NCI-H748 treated with DMSO at 0.1 percent for 48 hours (cell line): ENCODE measurements around the gene ZC3H10.
"Not testable (repeated sequence)": the region's sequence is repeated elsewhere in the genome, so short reads cannot be mapped to it uniquely, and the experiment has no call there.

ENCODE experiments used
- DNase-seq: peaks from one replicate; lab custom pipeline; 2025; lab: John Stamatoyannopoulos, UW

ZC3H10 gene

DNA sequence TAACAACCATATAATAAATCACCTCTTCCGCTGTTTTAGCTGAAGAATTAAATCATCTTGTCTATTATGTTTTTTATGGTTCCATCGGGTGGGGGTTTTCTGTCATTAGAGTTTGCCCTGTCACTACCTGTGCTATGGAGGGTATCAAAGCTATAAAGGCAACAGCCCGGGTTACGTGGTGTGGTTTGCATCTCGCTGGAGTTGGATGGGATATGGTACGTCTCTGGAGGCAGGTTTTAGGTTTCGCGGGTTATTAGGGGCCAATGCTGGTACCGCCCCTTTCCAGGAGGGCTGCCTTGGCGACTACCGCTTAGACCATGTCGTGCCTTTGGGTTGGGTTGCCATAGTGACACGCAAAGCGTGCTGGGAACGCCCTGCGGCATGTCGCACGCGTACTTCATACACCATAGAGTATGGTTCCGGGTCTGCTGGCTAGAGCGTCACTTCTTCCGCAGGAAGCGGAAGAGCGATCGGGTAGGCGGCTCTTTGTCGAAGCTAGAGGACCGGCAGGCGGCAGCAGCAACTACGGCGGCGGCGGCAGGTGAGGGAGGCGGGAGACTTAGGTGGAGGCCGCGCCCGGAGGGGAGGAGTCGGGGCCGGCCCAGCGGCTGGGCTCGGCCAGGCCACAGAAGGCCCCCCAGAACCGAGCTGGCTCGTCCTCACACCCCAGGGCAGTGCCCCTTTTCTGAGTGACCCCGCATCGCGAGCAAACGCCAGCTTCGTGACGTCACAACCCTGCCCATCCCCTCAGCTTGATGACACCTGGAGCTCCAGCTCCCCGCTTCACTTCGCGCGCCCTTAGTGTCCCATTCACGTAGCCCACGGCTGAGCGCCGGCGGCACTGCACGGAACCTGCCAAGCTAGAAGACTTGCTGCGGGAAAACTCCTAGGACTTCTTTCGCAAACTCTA lies at the start of gene ZC3H10:
Gene ZC3H10 (plus strand): TSS at position 489 of the 910 bp plus-strand sequence. CDS start 2,297 bp downstream, outside the sequence.
- peak; percentile 97 for DNase-seq

GRCh38 chr12:56071648-56072047 lies 46.4 kb upstream of the ZC3H10 start:
- no peak for DNase-seq

GRCh38 chr12:56074396-56074795 lies 43.7 kb upstream of the ZC3H10 start:
- no peak for DNase-seq

DNA sequence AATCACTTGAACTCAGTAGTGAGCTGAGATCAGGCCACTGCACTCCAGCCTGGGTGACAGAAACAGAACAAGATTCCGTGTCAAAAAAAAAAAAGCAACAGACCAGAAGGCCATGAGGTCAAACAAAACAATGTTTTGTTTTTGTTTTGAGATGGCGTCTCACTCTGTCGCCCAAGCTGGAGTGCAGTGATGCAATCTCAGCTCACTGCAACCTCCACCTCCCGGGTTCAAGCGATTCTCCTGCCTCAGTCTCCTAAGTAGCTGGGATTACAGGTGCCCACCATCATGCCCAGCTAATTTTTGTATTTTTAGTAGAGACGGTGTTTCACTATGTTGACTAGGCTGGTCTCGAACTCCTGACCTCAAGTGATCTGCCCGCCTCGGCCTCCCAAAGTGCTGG lies 40.1 kb upstream of the ZC3H10 start:
- not testable (repeated sequence) for DNase-seq

- DNase-seq = no peak
Observed at GRCh38 chr12:56078427-56078826, 39.6 kb upstream of the ZC3H10 start.

GRCh38 chr12:56078931-56079722 lies 38.9 kb upstream of the ZC3H10 start:
- DNase-seq = peak; percentile 71

DNA sequence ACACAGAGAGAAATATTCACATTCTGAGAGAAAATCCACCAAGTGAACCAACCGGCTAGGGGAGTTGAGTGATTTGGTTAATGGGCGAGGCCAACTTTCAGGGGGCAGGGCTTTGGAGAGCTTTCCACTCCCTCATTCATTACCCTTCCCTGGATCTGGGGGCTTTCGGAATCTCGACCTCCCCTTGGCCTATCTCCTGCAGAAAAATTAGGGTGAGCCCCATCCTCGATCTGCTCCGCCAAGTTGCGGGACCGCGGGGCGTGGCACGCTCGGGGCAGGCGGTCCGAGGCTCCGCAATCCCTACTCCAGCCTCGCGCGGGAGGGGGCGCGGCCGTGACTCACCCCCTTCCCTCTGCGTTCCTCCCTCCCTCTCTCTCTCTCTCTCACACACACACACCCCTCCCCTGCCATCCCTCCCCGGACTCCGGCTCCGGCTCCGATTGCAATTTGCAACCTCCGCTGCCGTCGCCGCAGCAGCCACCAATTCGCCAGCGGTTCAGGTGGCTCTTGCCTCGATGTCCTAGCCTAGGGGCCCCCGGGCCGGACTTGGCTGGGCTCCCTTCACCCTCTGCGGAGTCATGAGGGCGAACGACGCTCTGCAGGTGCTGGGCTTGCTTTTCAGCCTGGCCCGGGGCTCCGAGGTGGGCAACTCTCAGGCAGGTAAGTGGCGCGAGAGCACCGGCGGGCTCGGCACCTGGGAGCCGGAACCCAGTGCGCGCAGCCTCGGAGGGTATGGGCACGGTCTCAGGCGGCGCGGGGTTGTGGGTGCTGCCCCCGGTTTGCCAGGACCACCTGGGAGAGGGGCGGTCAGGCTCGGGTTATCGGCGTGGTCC lies 38.1 kb upstream of the ZC3H10 start, which contains the start of gene ERBB3:
Gene ERBB3 (plus strand): TSS at position 443 of the 833 bp plus-strand sequence. CDS start 136 bp downstream, at position 579.
- peak; percentile 81 for DNase-seq

- no peak for DNase-seq
Observed at GRCh38 chr12:56080556-56081138, 37.4 kb upstream of the ZC3H10 start.

DNA sequence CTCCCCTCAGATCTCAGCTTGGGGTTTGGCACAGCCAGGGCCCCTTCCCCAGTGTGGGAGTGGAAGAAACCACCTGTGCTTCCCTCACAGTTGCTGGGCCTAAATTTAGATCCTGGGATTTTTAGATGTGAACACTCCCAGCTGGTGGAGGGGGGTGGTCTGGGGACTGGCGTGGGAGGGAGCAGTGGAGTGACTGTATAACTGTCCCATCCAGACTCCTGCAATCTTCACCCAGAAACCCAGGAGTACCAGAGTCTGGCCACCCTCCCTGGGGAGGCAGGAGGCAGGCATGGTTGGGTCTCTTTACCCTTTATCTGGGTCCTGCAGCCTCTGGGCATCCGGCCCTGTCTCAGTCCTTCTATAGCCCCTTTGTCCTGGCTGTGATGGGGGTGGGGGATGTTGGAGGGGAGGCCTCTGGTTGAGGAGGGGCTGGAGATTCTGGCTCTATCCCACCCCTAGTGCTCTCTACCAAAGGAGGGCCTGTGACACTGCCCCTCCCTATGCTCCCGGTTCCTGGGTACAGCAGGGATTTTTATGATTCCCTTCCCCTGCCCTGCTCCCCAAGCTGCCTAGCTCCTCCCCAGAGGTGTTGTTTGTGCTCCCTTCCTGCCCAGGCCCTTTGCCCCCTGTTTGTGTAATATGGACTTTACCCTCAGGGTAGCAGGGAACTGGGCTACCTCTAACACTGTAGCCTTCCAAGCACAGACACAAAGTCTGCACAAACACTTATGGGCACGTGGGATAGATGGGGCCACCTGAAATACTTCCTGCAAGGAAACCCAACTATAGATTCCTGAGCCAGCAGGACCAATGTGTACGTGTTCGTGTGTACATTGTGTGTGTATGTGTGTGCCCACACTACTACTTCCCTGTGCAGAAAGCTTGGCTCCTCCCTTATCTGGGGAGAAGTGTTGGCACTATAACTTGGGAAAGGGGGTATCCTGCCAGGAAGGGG lies 36.4 kb upstream of the ZC3H10 start:
- no peak for DNase-seq

DNA sequence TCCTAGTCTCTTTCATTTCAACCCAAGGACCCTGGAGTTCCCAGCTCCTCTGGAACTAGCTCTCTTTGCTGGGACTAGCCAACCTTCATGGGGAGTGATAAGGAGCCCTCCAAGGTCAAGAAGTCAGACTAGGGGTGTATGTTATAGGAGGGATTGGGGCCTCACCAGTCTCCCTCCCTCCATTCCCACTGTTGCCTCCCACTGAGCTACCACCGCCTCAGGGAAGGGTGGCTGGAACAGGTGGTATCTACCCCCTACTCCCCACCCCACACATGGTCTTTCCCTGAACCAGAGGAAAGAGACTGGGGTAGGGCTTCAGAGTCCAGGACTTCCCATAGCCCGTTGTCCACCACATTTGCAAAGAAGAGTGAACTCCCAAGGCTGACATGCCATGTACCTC lies 35.7 kb upstream of the ZC3H10 start:
- no peak for DNase-seq

- no peak for DNase-seq
Observed at GRCh38 chr12:56082967-56083366, 35.1 kb upstream of the ZC3H10 start.

DNA sequence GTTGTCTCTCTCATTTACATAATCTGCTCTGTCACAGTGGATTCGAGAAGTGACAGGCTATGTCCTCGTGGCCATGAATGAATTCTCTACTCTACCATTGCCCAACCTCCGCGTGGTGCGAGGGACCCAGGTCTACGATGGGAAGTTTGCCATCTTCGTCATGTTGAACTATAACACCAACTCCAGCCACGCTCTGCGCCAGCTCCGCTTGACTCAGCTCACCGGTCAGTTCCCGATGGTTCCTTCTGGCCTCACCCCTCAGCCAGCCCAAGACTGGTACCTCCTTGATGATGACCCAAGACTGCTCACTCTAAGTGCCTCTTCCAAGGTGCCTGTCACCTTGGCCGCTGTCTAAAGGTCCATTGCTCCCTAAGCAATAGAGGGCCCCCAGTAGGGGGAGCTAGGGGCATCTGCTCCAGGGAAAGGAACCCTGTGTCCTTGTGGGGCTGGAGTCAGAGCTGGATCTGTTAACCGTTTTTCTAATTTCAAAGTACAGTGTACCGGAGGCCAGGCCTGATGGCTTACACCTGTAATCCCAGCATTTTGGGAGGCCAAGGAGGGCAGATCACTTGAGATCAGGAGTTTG lies 33.0 kb upstream of the ZC3H10 start:
- DNase-seq = no peak

DNA sequence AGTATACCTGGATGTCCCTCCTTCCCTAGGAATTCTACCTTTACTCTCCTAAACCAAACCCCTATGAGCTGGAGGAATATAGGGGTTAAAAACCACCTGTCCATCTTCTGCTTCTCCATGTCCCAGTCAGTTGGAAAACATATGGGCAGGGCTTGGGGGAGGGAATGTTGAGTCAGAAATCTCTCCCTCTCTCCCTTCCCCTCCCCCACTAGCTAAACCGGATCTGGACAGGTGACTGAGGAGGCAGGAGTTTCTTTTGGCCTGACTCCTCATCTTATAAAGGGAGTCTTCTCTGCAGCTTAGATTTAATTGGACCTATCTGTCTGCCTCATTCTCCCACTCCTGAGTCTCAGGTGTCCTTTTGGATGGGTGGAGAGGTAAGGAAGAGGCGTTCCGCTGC lies 32.0 kb upstream of the ZC3H10 start:
- DNase-seq = no peak

- no peak for DNase-seq
Observed at GRCh38 chr12:56086608-56087007, 31.5 kb upstream of the ZC3H10 start.

DNA sequence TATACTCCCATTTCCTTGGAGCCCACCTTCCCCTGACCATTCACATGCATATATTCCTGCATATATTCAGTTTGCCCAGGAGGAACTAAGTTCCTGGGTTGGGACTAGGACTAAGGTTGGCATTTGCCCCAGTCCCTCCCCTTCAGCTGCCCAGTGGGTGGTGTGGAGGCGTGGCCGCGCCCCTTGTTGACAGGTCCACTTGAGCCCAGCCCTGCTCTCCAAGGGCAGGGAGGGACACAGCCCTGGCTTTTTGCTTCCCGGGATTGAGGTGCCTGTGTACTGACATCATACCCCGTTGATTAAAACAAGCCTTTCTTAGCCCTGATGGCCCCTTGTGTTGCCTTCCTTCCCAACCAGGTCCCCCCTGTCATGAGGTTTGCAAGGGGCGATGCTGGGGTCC lies 30.8 kb upstream of the ZC3H10 start:
- no peak for DNase-seq

- no peak for DNase-seq
Observed at GRCh38 chr12:56097738-56098137, 20.3 kb upstream of the ZC3H10 start.

DNA sequence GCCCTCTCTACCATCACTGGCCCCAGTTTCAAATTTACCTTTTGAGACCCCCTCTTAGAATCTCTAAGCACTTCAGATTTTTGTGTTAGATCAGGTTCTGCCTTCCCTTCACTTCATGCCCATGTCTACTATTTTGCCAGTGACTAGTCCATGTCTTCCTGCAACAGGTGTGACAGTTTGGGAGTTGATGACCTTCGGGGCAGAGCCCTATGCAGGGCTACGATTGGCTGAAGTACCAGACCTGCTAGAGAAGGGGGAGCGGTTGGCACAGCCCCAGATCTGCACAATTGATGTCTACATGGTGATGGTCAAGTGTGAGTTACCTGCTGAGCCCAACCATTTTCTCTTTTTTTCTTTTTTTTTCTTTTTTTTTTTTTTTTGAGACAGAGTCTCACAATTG lies 19.5 kb upstream of the ZC3H10 start:
- DNase-seq = no peak

DNA sequence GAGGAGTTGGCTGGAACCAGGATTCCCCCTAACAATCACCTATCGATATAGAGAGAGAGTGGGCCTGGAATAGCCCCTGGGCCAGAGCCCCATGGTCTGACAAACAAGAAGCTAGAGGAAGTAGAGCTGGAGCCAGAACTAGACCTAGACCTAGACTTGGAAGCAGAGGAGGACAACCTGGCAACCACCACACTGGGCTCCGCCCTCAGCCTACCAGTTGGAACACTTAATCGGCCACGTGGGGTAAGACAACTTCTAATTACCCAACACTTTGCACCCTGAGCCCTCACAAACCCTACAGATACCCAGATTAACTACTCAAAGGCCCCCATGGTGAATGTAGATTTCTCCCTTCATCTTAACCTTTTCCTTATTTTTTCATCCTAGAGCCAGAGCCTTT lies 18.3 kb upstream of the ZC3H10 start:
- no peak for DNase-seq

- no peak for DNase-seq
Observed at GRCh38 chr12:56101045-56101444, 17.0 kb upstream of the ZC3H10 start.

DNA sequence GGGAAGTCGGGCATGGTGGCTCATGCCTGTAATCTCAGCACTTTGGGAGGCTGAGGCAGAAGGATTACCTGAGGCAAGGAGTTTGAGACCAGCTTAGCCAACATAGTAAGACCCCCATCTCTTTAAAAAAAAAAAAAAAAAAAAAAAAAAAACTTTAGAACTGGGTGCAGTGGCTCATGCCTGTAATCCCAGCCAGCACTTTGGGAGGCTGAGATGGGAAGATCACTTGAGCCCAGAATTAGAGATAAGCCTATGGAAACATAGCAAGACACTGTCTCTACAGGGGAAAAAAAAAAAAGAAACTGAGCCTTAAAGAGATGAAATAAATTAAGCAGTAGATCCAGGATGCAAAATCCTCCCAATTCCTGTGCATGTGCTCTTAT lies 15.4 kb upstream of the ZC3H10 start:
- no peak for DNase-seq
